Ovary (tissue), 9 donors: ENCODE results near the gene CENPH. TPM values are rescaled to one million over a fixed set of nuclear protein-coding genes. Genes with fewer than 3 reads are reported as not detected.
"Not testable (repeated sequence)": the region's sequence is repeated elsewhere in the genome, so short reads cannot be mapped to it uniquely, and the experiment has no call there.

Source experiments
- DNase-seq, 5 donors: peaks; one replicate each; pipeline ENCODE4 v3.0.0-alpha.2; 2019 to 2020
- H3K27ac ChIP-seq, 2 donors: fragments of 200-600 bp; one replicate each; pipeline versions ENCODE4 v1.5.1 to v1.8.0; 2019 to 2022
- H3K27me3 ChIP-seq: fragments of 200-600 bp; one replicate; pipeline ENCODE4 v1.8.0; 2022
- H3K36me3 ChIP-seq: fragments of 200-600 bp; sonication (generic); one replicate; pipeline ENCODE4 v1.5.1; 2019
- H3K4me1 ChIP-seq: one replicate; pipeline ENCODE4 v1.8.1; 2013; ENCODE audit warnings: mild to moderate bottlenecking, moderate library complexity; ENCODE audit not compliant: insufficient read depth
- H3K4me3 ChIP-seq: fragments of 200-600 bp; sonication (generic); one replicate; pipeline ENCODE4 v1.5.1; 2017
- H3K9me3 ChIP-seq, 2 donors: fragments of 200-600 bp in 1 of 2; sonication (generic) in 1 of 2; one replicate each; pipeline versions ENCODE4 v1.5.1 to v1.8.1; 2013 to 2019; ENCODE audit warnings: mild to moderate bottlenecking in 1 of 2, moderate library complexity in 1 of 2
- CTCF ChIP-seq, 3 donors: fragments of 450-650 bp in 2 of 3; fragments of 200-600 bp in 1 of 3; IDR thresholded peaks; one replicate each; pipeline versions ENCODE4 v1.5.1 to v1.8.0; 2016 to 2022; ENCODE audit warnings: antibody characterized with exemption in 3 of 3, mild to moderate bottlenecking in 1 of 3
- EP300 ChIP-seq: sonication (generic); formaldehyde crosslinking; IDR thresholded peaks from one replicate; pipeline ENCODE4 v1.6.1; 2017; ENCODE audit warnings: antibody characterized with exemption
- POLR2A ChIP-seq: fragments of 450-650 bp; IDR thresholded peaks from one replicate; pipeline ENCODE4 v1.6.1; 2017; ENCODE audit warnings: antibody characterized with exemption, mild to moderate bottlenecking, moderate library complexity
- WGBS, 3 donors: extraction: QIAGEN DNeasy Blood & Tissue Kit in 1 of 3; methylation state at CpG; one replicate each; pipeline versions ENCODE4 v1.1.5 to v1.1.7; 2013 to 2017; 5-methylcytosine and 5-hydroxymethylcytosine counted together
- intact Hi-C, 4 donors: fragments of 100-400 bp; cut with DNase I; formaldehyde crosslinking; loops; one replicate each; pipeline versions ENCODE4 v1.11.0 to v1.15.1; 2022 to 2023
- polyA plus RNA-seq, 2 donors: library from polyadenylated mRNA; stranded (reverse); fragments of 200-250 nt in 1 of 2; fragments of 350-450 nt in 1 of 2; fragmentation: Illumina TruSeq in 1 of 2; extraction: RNeasy Lipid Tissue Mini Kit (QIAGEN cat#74804) in 1 of 2; gene quantifications; one replicate each; pipeline ENCODE4 v1.2.3, GENCODE V29; 2013 to 2014
- total RNA-seq, 7 donors: library from RNA; depleted of rRNA in 2 of 7; stranded (reverse); fragments of >200 nt in 2 of 7; fragmentation: NEBNext Ultra II Directional in 3 of 7; extraction: Animal tissue kit (Norgen Biotek cat#: 25700) in 3 of 7; gene quantifications; one replicate each; pipeline versions ENCODE4 v1.1.0 to v1.2.4, GENCODE V29; 2016 to 2023
- donor health status: DM: no; HTN: no; CAD: no; lungs with moderate emphysema.
- donor health status: DM: no; HTN: no; CAD: no.
- donor health status: Bipolar disorder and iron deficiency.
- donor health status: DM: yes; HTN: yes; CAD: no.
- donor health status: DM: no; HTN: no; CAD: no.
- donor health status: DM: yes; HTN: yes; CAD: no.

CENPH gene
- total and polyA plus RNA-seq, 9 donors, result 2.3 to 9.6 (median 4.3) TPM

DNA sequence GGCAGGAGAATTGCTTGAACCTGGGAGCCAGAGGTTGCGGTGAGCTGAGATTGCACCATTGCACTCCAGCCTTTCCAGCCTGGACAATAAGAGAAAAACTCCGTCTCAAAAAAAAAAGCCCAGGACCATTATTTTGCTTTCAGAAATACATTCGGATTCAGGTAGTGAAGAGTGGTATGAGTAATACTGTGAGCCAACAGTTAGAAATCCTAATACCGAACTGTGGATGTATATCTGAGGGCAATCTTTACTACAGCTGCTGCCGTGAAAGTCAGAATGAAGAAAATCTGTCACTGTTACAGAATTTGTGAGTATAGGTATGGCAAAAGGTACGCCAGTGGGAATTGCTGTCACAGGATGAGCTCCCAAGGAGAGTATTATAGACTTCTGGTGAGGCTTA lies 41.9 kb downstream of the CENPH start:
- H3K4me3 ChIP-seq, result no peak overlapping the region
- 88 to 92% (median 90%) methylated on average over 6 of the region's 6 CpGs for WGBS, 3 donors
- H3K4me1 ChIP-seq, result peaks cover 6% of the 10 kb centered on the region
- intact Hi-C loops, result no loop called here
- H3K27ac ChIP-seq, result no peak overlapping the region
- no peak for TF ChIP-seq CTCF (IDR thresholded peaks at IDR 0.05)
- TF ChIP-seq POLR2A, result no peak
- TF ChIP-seq EP300, result no peak
- no peaks in the 10 kb centered on the region for H3K27me3 ChIP-seq
- H3K9me3 ChIP-seq, result no peaks in the 10 kb centered on the region
- no peaks in the 10 kb centered on the region for H3K36me3 ChIP-seq
- no peak for DNase-seq

- TF ChIP-seq EP300 (no peak), CTCF (IDR thresholded peaks at IDR 0.05) (no peak), POLR2A (no peak)
- H3K36me3 ChIP-seq, result no peaks in the 10 kb centered on the region
- intact Hi-C loops, result no loop called here
- no peak overlapping the region for H3K4me3 ChIP-seq
- DNase-seq, result no peak
- H3K27me3 ChIP-seq, result no peaks in the 10 kb centered on the region
- WGBS, 3 donors, result 59 to 73% (median 63%) methylated on average over 2 of the region's 2 CpGs
- no peak overlapping the region for H3K27ac ChIP-seq
- no peaks in the 10 kb centered on the region for H3K9me3 ChIP-seq
- peaks cover 6% of the 10 kb centered on the region for H3K4me1 ChIP-seq
Observed at GRCh38 chr5:69231851-69232250, 42.5 kb downstream of the CENPH start.

- Histone ChIP-seq H3K4me1 (peaks cover 6% of the 10 kb centered on the region), H3K9me3 (no peaks in the 10 kb centered on the region), H3K36me3 (no peaks in the 10 kb centered on the region), H3K4me3 (peak within 1 kb of the TSS; percentile 72), H3K27ac (peak within 1 kb of the TSS in 1 of 2 donors; percentile 66), H3K27me3 (no peaks in the 10 kb centered on the region)
- peak; percentile 89 to 94 (median 90) for DNase-seq
- WGBS, 3 donors, result 0 to 1% (median 0%) methylated on average over 48 to 49 of the region's 49 CpGs
- no peak for TF ChIP-seq CTCF (IDR thresholded peaks at IDR 0.05)
- no peak for TF ChIP-seq POLR2A
- no peak for TF ChIP-seq EP300
- intact Hi-C loops, result no loop called here
Observed at GRCh38 chr5:69234457-69235268, 45.3 kb downstream of the CENPH start, which contains the start of gene CDK7. Gene CDK7 (plus strand): TSS chr5:69234886. CDS start chr5:69234976, 90 bp downstream.

- H3K27me3 ChIP-seq, DNase-seq, H3K36me3 ChIP-seq, H3K4me3 ChIP-seq, intact Hi-C loops, H3K27ac ChIP-seq, H3K4me1 ChIP-seq, H3K9me3 ChIP-seq: not testable (repeated sequence)
- WGBS, 3 donors, result 90 to 94% (median 90%) methylated on average over 9 of the region's 9 CpGs
Observed at GRCh38 chr5:69236733-69237132, 47.4 kb downstream of the CENPH start.

DNA sequence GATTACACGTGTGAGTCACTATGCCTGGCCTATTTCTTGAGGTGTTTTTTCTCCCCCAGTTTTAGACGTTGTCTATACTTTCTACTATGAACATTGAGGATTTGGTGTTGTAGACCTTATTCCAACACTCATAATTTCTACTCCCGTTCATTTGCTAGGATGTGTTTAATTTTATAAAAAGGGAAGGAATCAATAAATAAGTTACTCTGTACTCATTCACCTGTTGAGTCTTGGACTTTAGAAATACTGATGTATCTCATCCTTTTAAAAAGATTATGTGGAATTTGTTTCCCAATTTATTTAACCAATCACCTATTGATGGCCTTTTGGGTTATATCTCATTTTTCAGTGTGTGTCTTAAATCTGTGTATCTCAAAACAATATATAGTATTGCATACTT lies 48.5 kb downstream of the CENPH start:
- no peak overlapping the region for H3K4me3 ChIP-seq
- no peak for DNase-seq
- H3K36me3 ChIP-seq, result no peaks in the 10 kb centered on the region
- no peaks in the 10 kb centered on the region for H3K27me3 ChIP-seq
- WGBS, 3 donors, result 77 to 83% (median 78%) methylated on average over 3 of the region's 3 CpGs
- H3K27ac ChIP-seq, result no peak overlapping the region
- peaks cover 6% of the 10 kb centered on the region for H3K4me1 ChIP-seq
- intact Hi-C loops, result no loop called here
- TF ChIP-seq POLR2A (no peak), CTCF (IDR thresholded peaks at IDR 0.05) (no peak), EP300 (no peak)
- H3K9me3 ChIP-seq, result no peaks in the 10 kb centered on the region
